DOHH2 (cell line): ENCODE measurements around the gene CNIH2.
A peak's percentile ranks its signal among the peaks of the same experiment; 100 is the strongest.
"Not testable (repeated sequence)": the region's sequence is repeated elsewhere in the genome, so short reads cannot be mapped to it uniquely, and the experiment has no call there.

ENCODE experiments used
- H3F3A ChIP-seq: fragments of 200-600 bp; sonication (generic), shearing (Covaris generic); 2 replicates; pipeline ENCODE4 v1.6.0; 2016; ENCODE audit warnings: antibody characterized with exemption, mild to moderate bottlenecking; ENCODE audit not compliant: control insufficient read depth, insufficient read depth
- H3K27ac ChIP-seq: fragments of 200-600 bp; sonication (generic); 2 replicates; pipeline ENCODE4 v1.5.1; 2014; ENCODE audit warnings: low read depth, mild to moderate bottlenecking, low read length, moderate library complexity
- H3K27me3 ChIP-seq: fragments of 200-600 bp; sonication (generic); 2 replicates; pipeline ENCODE4 v1.6.1; 2014; ENCODE audit warnings: mild to moderate bottlenecking, low read length, mixed read lengths; ENCODE audit not compliant: control insufficient read depth
- H3K36me3 ChIP-seq: fragments of 200-600 bp; sonication (generic); 2 replicates; pipeline ENCODE4 v1.6.1; 2014; ENCODE audit warnings: mild to moderate bottlenecking, low read length, moderate library complexity, mixed read lengths; ENCODE audit not compliant: control insufficient read depth
- H3K4me1 ChIP-seq: fragments of 200-600 bp; sonication (generic); 2 replicates; pipeline ENCODE4 v1.6.1; 2014; ENCODE audit warnings: mild to moderate bottlenecking, low read length, mixed read lengths; ENCODE audit not compliant: control insufficient read depth
- H3K4me2 ChIP-seq: fragments of 200-600 bp; sonication (generic); 2 replicates; pipeline ENCODE4 v1.6.0; 2014; ENCODE audit warnings: mild to moderate bottlenecking, low read length, moderate library complexity
- H3K4me3 ChIP-seq: fragments of 200-600 bp; sonication (generic); 2 replicates; pipeline ENCODE4 v1.5.1; 2014; ENCODE audit warnings: mild to moderate bottlenecking, low read length, mixed read lengths
- H3K79me2 ChIP-seq: fragments of 200-600 bp; sonication (generic); 2 replicates; pipeline ENCODE4 v1.6.1; 2014; ENCODE audit warnings: mild to moderate bottlenecking, low read length, mixed read lengths; ENCODE audit not compliant: control insufficient read depth
- H3K9me2 ChIP-seq: fragments of 200-600 bp; sonication (generic); replicated peaks from 2 replicates; pipeline ENCODE4 v1.6.1; 2014; ENCODE audit warnings: mild to moderate bottlenecking, low read length, mixed read lengths; ENCODE audit not compliant: control insufficient read depth
- H3K9me3 ChIP-seq: fragments of 200-600 bp; sonication (generic); 2 replicates; pipeline ENCODE4 v1.6.1; 2014; ENCODE audit warnings: antibody characterized with exemption, low read length, mixed read lengths; ENCODE audit not compliant: control insufficient read depth, insufficient read depth
- H4K20me1 ChIP-seq: fragments of 200-600 bp; sonication (generic); 2 replicates; pipeline ENCODE4 v1.6.0; 2014; ENCODE audit warnings: low read depth, mild to moderate bottlenecking, antibody characterized with exemption, low read length, moderate library complexity; ENCODE audit not compliant: control insufficient read depth, insufficient read depth
- CTCF ChIP-seq: fragments of 200-600 bp; sonication (generic); IDR thresholded peaks from one replicate; pipeline ENCODE4 v1.5.1; 2014; ENCODE audit warnings: antibody characterized with exemption, mild to moderate bottlenecking, low read depth, low read length; ENCODE audit not compliant: poor library complexity, severe bottlenecking
- EZH2phosphoT487 ChIP-seq: fragments of 200-600 bp; sonication (generic); IDR thresholded peaks from 2 replicates; pipeline ENCODE4 v1.6.1; 2017; ENCODE audit warnings: borderline replicate concordance, mild to moderate bottlenecking, antibody characterized with exemption, low read length, moderate library complexity, mixed read lengths

The CNIH2 gene

GRCh38 chr11:66275984-66276612 is 1.9 kb upstream of the CNIH2 start:
- H3K9me2 ChIP-seq: no peaks in the 10 kb centered on the region
- no peak overlapping the region for H3K4me3 ChIP-seq
- no peaks in the 10 kb centered on the region for H3K9me3 ChIP-seq
- H3K27me3 ChIP-seq: no peaks in the 10 kb centered on the region
- no peaks in the 10 kb centered on the region for H4K20me1 ChIP-seq
- H3K27ac ChIP-seq: no peak overlapping the region
- H3K36me3 ChIP-seq: peaks cover 41% of the 10 kb centered on the region
- H3K4me1 ChIP-seq: peaks cover 13% of the 10 kb centered on the region
- H3F3A ChIP-seq: peaks cover 2% of the 10 kb centered on the region; the same call in 1 of the 2 replicates
- H3K4me2 ChIP-seq: no peak overlapping the region
- TF ChIP-seq EZH2phosphoT487: no peak
- TF ChIP-seq CTCF: no peak
- peaks cover 2% of the 10 kb centered on the region for H3K79me2 ChIP-seq

DNA sequence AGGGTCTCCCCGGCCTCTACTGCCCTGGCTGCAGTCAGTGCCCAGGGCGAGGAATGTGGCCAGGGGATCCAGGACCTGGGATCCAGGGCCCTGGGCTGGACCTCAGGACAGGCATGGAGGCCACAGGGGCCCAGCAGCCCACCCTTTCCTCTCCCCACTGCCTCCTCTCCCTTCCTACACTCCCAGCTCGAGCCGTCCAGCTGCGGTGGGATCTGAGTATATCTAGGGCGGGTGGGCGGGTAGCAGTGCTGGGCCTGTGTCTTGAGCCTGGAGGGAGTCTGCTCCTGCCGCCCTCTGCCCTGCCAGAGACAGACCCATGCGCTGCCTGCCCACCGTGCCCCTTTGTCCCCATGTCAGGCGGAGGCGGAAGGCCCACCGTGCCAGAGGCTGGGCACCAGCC is 1.4 kb upstream of the CNIH2 start:
- not testable (repeated sequence) for H3K9me3 ChIP-seq, H3K27ac ChIP-seq, H3F3A ChIP-seq, H4K20me1 ChIP-seq, H3K4me2 ChIP-seq, H3K4me3 ChIP-seq, H3K27me3 ChIP-seq, H3K9me2 ChIP-seq, H3K79me2 ChIP-seq
- H3K36me3 ChIP-seq: peaks cover 38% of the 10 kb centered on the region
- H3K4me1 ChIP-seq: peaks cover 14% of the 10 kb centered on the region

DNA sequence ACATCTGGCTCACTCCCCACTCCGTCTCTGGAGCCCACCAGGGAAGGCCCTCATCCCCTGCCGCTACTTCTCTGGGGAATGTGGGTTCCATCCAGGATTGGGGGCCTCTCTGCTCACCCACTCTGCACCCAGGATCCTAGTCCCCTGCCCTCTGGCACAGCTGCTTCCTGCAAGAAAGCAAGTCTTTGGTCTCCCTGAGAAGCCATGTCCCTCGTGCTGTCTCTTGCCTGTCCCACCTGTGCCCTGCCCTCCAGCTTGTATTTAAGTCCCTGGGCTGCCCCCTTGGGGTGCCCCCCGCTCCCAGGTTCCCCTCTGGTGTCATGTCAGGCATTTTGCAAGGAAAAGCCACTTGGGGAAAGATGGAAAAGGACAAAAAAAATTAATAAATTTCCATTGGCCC is 911 bp upstream of the CNIH2 start:
- not testable (repeated sequence) for H3K27me3 ChIP-seq, H3K9me2 ChIP-seq, H3K4me2 ChIP-seq, H3F3A ChIP-seq, H3K79me2 ChIP-seq, H4K20me1 ChIP-seq, H3K4me3 ChIP-seq, H3K9me3 ChIP-seq, H3K27ac ChIP-seq
- Histone ChIP-seq H3K36me3 (peaks cover 34% of the 10 kb centered on the region), H3K4me1 (peaks cover 18% of the 10 kb centered on the region)

DNA sequence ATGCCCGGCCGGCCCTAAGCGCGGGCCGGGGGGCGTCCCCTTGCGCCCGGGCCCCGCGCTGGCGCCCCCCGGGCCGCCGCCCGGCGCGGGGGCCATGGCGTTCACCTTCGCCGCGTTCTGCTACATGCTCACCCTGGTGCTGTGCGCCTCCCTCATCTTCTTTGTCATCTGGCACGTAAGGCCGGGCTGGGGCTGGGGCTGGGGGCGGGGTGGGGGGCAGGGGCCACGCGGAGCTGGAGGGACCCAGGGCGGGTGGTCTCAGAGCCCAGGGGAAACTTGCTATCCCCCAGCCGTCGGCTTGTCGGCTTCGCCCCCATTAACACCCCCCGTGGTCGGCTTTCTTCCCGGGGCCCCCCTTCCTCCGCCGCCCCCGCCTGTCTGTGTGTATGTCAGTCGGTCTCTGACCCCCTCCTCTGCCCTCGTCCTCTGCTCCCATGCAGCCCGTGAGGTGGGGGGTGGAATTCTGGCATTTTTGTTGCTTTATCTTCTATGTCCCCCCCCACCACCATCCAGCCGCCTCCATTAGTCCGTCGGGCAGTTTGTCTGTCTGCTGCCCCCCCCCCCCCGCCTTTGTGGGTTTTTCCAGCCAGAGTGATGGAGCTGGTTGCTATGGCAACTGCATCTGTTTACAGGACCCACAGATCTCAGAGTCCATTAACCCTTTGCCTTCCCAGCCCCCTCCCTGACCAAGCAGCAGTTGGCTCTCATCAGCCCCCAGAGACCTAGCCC is 552 bp downstream of the CNIH2 start:
- Histone ChIP-seq H3F3A (peaks cover 3% of the 10 kb centered on the region; the same call in 1 of the 2 replicates), H3K4me2 (peak overlapping the region; percentile 44), H4K20me1 (no peaks in the 10 kb centered on the region), H3K4me1 (peaks cover 30% of the 10 kb centered on the region), H3K27me3 (no peaks in the 10 kb centered on the region), H3K79me2 (no peaks in the 10 kb centered on the region), H3K4me3 (peak overlapping the region; percentile 31; the same call in 1 of the 2 replicates), H3K36me3 (peaks cover 19% of the 10 kb centered on the region; the same call in 1 of the 2 replicates), H3K9me3 (no peaks in the 10 kb centered on the region), H3K9me2 (no peaks in the 10 kb centered on the region), H3K27ac (no peak overlapping the region)
- TF ChIP-seq CTCF (no peak), EZH2phosphoT487 (no peak)
